H1 (cell line): Measurements from ENCODE around the gene KRT8. TPM values are rescaled to one million over a fixed set of nuclear protein-coding genes. Genes with fewer than 3 reads are reported as not detected.

Experiments
- CTBP2 ChIP-seq: IDR thresholded peaks from 2 replicates; pipeline ENCODE4 v1.7.0; 2011; ENCODE audit warnings: borderline replicate concordance, mild to moderate bottlenecking, moderate library complexity, mixed read lengths, low read length; ENCODE audit not compliant: insufficient read depth, insufficient read length
- GTF2F1 ChIP-seq: IDR thresholded peaks from 2 replicates; pipeline ENCODE4 v1.6.1; 2012; ENCODE audit warnings: low read depth, low read length, improper control_type of control experiment, borderline replicate concordance
- HDAC6 ChIP-seq: IDR thresholded peaks from one replicate; pipeline ENCODE4 v1.7.1; 2012; ENCODE audit warnings: low read depth, mild to moderate bottlenecking, inconsistent platforms, low read length, moderate library complexity
- JUND ChIP-seq: IDR thresholded peaks from 2 replicates; pipeline ENCODE4 v1.6.1; 2011; ENCODE audit warnings: mild to moderate bottlenecking, improper control_type of control experiment, low read length
- KDM1A ChIP-seq: fragments of 200-600, 300-600 bp; sonication (generic); IDR thresholded peaks from 2 replicates; pipeline ENCODE4 v1.7.1; 2016; ENCODE audit warnings: mild to moderate bottlenecking, low read length, borderline replicate concordance
- RFX5 ChIP-seq: IDR thresholded peaks from 2 replicates; pipeline ENCODE4 v1.6.1; 2011; ENCODE audit warnings: low read depth, low read length, improper control_type of control experiment, borderline replicate concordance
- TAF1 ChIP-seq: IDR thresholded peaks from 2 replicates; pipeline ENCODE4 v1.6.1; 2011; ENCODE audit warnings: mild to moderate bottlenecking, low read depth, low read length
- polyA plus RNA-seq, 7 experiments: library from polyadenylated mRNA; depleted of rRNA in 3 of 7; stranded (reverse) in 5 of 7; unstranded in 2 of 7; fragments of >200 nt in 5 of 7; fragments of 200-250 nt in 2 of 7; gene quantifications; 1 replicate in 5 of 7; 2 replicates in 1 of 7; 4 replicates in 1 of 7; pipeline versions ENCODE4 v1.2.1 to v1.2.3, GENCODE V29; 2011 to 2013; ENCODE audit warnings: missing spikeins in 2 of 7, mixed read lengths in 2 of 7
- total RNA-seq: library from RNA; stranded (reverse); fragmentation: NEBNext Ultra II Directional; extraction: Animal tissue kit (Norgen Biotek cat#: 25700); gene quantifications from 2 replicates; pipeline ENCODE4 v1.2.1, GENCODE V29; 2021
- TF ChIP-seq, protein P1 (sequence below): IDR thresholded peaks from 2 replicates; pipeline ENCODE4 v1.6.1; 2012; ENCODE audit warnings: low read length, inconsistent platforms
- TF ChIP-seq, protein P2 (sequence below), 3 experiments: IDR thresholded peaks; 1 replicate in 2 of 3; 2 replicates in 1 of 3; pipeline versions ENCODE4 v1.5.1 to v1.6.1; 2011; ENCODE audit warnings: low read length in 3 of 3, mild to moderate bottlenecking in 3 of 3, inconsistent platforms in 2 of 3, low read depth in 1 of 3, moderate library complexity in 1 of 3; ENCODE audit not compliant: insufficient read depth in 1 of 3; ENCODE audit errors: control extremely low read depth in 1 of 3

Gene KRT8
- total and polyA plus RNA-seq, 2 of the 8 experiments (the other 6 are each of a cell fraction or from before 2014, with no cell fraction given), result 280 to 290 TPM

DNA sequence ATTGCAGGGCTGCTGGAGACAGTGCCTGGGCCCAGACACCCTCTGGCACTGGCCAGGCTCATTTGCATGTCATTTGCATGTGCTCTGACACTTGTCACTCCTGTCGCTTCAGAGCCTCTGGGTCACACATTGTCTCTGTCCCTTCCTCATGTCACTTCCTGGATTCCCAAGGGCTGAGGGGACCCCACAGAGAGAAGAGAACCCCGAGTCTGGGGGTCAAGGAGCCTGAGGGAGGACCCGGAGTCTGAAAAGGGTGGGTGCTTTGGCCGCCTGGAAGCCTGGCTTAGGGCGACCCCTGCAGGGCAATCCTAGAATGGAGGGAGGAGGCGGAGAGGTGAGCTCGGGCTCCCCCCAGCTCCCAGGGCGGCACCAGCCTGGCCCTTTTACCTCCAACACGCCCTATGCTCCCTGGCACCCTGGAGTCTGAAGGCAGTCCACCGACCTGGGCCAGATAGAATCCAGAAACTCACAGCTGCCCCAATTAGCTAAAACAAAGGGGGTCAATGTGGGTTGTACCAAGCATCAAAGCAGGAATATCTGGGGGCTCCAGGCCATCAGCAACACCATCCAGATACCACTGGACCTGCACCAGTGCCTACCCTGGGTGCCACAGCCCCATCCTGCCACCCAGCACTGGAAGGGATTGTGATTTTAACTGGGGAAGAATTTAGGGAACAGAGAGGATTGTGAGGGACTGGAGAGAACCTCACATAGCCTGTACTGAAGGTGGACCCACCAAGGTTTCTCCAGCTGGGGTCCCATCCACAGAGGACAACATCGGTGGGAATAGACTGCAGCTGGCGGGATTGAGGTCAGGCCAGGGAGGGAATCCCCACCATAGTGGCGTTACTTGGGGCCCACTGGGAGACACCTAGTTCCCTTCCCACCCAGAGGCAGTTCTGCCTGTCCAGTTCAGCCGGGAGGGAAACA lies 34.2 kb downstream of the KRT8 start (continued):
- TF ChIP-seq RFX5 (no peak), KDM1A (no peak), GTF2F1 (no peak), TAF1 (no peak), HDAC6 (no peak), JUND (0 out of 2 replicates have a peak, but pooled peaks have one; percentile 50), CTBP2 (no peak)
- TF ChIP-seq, protein P1, sequence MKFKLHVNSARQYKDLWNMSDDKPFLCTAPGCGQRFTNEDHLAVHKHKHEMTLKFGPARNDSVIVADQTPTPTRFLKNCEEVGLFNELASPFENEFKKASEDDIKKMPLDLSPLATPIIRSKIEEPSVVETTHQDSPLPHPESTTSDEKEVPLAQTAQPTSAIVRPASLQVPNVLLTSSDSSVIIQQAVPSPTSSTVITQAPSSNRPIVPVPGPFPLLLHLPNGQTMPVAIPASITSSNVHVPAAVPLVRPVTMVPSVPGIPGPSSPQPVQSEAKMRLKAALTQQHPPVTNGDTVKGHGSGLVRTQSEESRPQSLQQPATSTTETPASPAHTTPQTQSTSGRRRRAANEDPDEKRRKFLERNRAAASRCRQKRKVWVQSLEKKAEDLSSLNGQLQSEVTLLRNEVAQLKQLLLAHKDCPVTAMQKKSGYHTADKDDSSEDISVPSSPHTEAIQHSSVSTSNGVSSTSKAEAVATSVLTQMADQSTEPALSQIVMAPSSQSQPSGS, result no peak
- TF ChIP-seq, protein P2, sequence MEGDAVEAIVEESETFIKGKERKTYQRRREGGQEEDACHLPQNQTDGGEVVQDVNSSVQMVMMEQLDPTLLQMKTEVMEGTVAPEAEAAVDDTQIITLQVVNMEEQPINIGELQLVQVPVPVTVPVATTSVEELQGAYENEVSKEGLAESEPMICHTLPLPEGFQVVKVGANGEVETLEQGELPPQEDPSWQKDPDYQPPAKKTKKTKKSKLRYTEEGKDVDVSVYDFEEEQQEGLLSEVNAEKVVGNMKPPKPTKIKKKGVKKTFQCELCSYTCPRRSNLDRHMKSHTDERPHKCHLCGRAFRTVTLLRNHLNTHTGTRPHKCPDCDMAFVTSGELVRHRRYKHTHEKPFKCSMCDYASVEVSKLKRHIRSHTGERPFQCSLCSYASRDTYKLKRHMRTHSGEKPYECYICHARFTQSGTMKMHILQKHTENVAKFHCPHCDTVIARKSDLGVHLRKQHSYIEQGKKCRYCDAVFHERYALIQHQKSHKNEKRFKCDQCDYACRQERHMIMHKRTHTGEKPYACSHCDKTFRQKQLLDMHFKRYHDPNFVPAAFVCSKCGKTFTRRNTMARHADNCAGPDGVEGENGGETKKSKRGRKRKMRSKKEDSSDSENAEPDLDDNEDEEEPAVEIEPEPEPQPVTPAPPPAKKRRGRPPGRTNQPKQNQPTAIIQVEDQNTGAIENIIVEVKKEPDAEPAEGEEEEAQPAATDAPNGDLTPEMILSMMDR (IDR thresholded peaks at IDR 0.05; ENCODE audit: control extremely low read depth in 1 of 3, insufficient read depth in 1 of 3, low read depth in 1 of 3, low read length in 3 of 3), result peak; percentile 86 to 98 (median 90)
